ENCODE data around the gene ACADSB.

ACADSB gene

DNA sequence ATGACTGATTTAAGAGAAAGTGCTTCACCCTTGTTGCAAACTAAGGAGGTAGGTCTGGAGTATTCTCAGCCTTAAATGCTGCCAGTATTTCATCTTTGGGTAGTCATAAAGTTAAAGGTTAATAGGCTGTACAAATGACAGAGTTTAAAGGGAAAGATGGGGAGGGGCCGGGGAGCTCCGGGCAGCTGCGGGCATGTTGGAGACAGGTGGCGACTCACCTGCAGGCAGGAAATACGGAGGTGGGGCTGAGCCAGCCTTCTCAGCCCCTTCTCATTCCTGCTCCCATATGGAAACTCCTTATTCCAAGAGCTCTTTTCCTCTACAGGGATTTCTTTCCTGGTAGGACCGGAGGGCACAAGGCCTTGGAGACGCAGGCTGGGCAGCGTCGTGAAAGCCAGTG is 95.1 kb downstream of the ACADSB start:
- DNase-seq = no peak

All from left hindlimb (tissue), 1 donor.